Adipose tissue (tissue), 3 donors: Measurements from ENCODE around the gene DPEP3. TPM values are rescaled to one million over a fixed set of nuclear protein-coding genes. Genes with fewer than 3 reads are reported as not detected.

Experiments
- H3K27ac ChIP-seq: one replicate; pipeline ENCODE4 v1.5.1; 2013; ENCODE audit warnings: low read depth, low read length
- WGBS, 3 donors: extraction: QIAGEN DNeasy Blood & Tissue Kit; methylation state at CpG; one replicate each; pipeline ENCODE4 v1.1.7; 2013; 5-methylcytosine and 5-hydroxymethylcytosine counted together
- polyA plus RNA-seq, 3 donors: library from polyadenylated mRNA; stranded (reverse); fragments of 200-250 nt; gene quantifications; one replicate each; pipeline ENCODE4 v1.2.3, GENCODE V29; 2013
- donor health status: healthy with polysubstance abuse.
- donor health status: Bipolar disorder and iron deficiency.
- donor health status: healthy.

DPEP3 gene
- polyA plus RNA-seq, 3 donors = 0.34 TPM; not detected in 2

DNA sequence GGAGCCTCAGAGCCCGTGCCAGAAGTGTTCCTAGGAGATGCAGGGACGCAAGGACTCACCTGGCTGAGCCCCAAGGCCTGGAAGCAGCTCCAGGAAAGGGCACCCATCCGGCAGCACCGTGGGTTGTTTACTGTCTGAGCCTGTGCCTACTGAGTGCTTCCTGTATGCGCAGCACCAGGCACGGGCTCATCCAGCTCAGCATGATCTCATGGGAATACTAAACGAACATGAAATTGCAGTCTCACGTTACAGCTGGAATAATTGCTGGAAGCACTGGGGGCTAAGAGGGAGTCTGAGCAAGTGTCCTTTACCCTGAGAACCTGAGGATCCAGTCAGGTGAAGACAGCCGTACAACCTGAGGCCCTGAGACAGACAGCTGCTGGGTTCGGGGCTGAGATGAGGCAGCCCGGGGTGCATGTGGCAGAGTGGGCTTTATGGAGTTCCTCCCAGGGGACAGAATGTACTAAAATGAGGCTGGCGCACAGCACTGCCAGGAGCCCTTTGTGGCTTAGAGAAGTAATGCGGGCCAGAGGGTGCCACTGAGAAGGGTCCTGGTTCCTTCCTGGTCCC is 54.0 kb downstream of the DPEP3 start:
- no peak overlapping the region for H3K27ac ChIP-seq
- 26 to 56% (median 47%) methylated on average over 13 of the region's 13 CpGs for WGBS, 3 donors

Other genes with a start within 250 kb of the DPEP3 start
- 1 to 10 TPM; 7.9 to 8.8 (median 8.3) TPM for gene RANBP10, start 173.9 kb downstream of the DPEP3 start, polyA plus RNA-seq
- gene TSNAXIP1, start 173.6 kb downstream of the DPEP3 start, polyA plus RNA-seq = 1 to 10 TPM in 2 of 3 donors, under 1 TPM in 1; 0.92 to 1.7 (median 1.1) TPM
- 10 to 100 TPM; 11.4 to 16.4 (median 15.6) TPM for gene THAP11, start 138.2 kb downstream of the DPEP3 start, polyA plus RNA-seq
- gene NUTF2, start 133.6 kb downstream of the DPEP3 start, polyA plus RNA-seq = 100 to 1,000 TPM in 2 of 3 donors, 10 to 100 TPM in 1; 63.8 to 120 (median 113) TPM
- gene CENPT, start 132.8 kb downstream of the DPEP3 start, polyA plus RNA-seq = 10 to 100 TPM; 41.0 to 47.5 (median 44.4) TPM
- gene EDC4, start 107.4 kb downstream of the DPEP3 start, polyA plus RNA-seq = 10 to 100 TPM; 24.3 to 37.3 (median 33.8) TPM
- gene NRN1L, start 95.6 kb downstream of the DPEP3 start, polyA plus RNA-seq = 1 to 10 TPM in 1 of 3 donors, under 1 TPM in 2; 0.64 to 1.3 (median 0.89) TPM
- 10 to 100 TPM; 19.2 to 26.8 (median 23.5) TPM for gene PSKH1, start 87.2 kb downstream of the DPEP3 start, polyA plus RNA-seq
- 100 to 1,000 TPM in 1 of 3 donors, 1 to 10 TPM in 2; 1.3 to 627 (median 2.2) TPM for gene CTRL, start 48.6 kb downstream of the DPEP3 start, polyA plus RNA-seq
- gene PSMB10, start 43.6 kb downstream of the DPEP3 start, polyA plus RNA-seq = 10 to 100 TPM; 69.8 to 81.9 (median 80.0) TPM
- 10 to 100 TPM in 2 of 3 donors, 1 to 10 TPM in 1; 7.5 to 34.0 (median 18.5) TPM for gene LCAT, start 36.4 kb downstream of the DPEP3 start, polyA plus RNA-seq
- gene SLC12A4, start 11.9 kb downstream of the DPEP3 start, polyA plus RNA-seq = 10 to 100 TPM; 13.2 to 56.9 (median 44.4) TPM
- 1 to 10 TPM in 2 of 3 donors, under 1 TPM in 1; 0.76 to 4.2 (median 3.2) TPM for gene DPEP2, start 19.0 kb upstream of the DPEP3 start, polyA plus RNA-seq
- not detected for gene DPEP2NB, start 35.4 kb upstream of the DPEP3 start, polyA plus RNA-seq
- 10 to 100 TPM in 1 of 3 donors, 1 to 10 TPM in 2; 4.8 to 15.5 (median 5.5) TPM for gene DDX28, start 42.7 kb upstream of the DPEP3 start, polyA plus RNA-seq
- 1 to 10 TPM; 3.5 to 9.0 (median 8.8) TPM for gene DUS2, start 42.8 kb upstream of the DPEP3 start, polyA plus RNA-seq
- 10 to 100 TPM in 2 of 3 donors, 1 to 10 TPM in 1; 5.9 to 12.5 (median 11.2) TPM for gene NFATC3, start 104.9 kb upstream of the DPEP3 start, polyA plus RNA-seq